SK-N-MC (cell line): ENCODE measurements around the gene KCNJ6.

Source experiments
- EZH2 ChIP-seq: fragments of 200-600 bp; sonication (generic); IDR thresholded peaks from one replicate; pipeline ENCODE4 v1.6.1; 2017; ENCODE audit warnings: antibody characterized with exemption
- POLR2AphosphoS5 ChIP-seq: IDR thresholded peaks from 2 replicates; pipeline ENCODE4 v1.6.1; 2012; ENCODE audit warnings: mild to moderate bottlenecking, low read depth, low read length, borderline replicate concordance

DNA sequence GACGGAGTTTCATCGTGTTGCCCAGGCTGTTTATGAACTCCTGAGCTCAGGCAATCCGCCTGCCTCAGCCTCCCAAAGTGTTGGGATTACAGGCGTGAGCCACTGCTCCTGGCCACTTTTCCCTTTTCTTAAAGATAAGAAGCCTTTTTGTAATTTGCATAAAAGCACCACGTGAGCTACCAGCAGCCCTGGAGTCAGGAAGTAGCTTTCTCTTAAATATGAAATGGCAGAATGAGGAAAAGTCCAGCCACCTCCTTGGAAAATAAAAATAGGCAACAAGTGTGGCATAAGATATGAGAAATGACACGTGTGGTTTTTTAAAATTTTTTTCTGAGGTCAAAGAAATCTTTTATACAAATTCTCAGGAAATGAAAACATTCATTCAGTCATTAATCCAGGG, 289.9 kb downstream of the KCNJ6 start:
- TF ChIP-seq EZH2, result no peak
- no peak for TF ChIP-seq POLR2AphosphoS5
